CD14-positive monocyte (primary cell): ENCODE data around the gene OR1C1. TPM values are rescaled to one million over a fixed set of nuclear protein-coding genes. Genes with fewer than 3 reads are reported as not detected.
"Not testable (repeated sequence)": the region's sequence is repeated elsewhere in the genome, so short reads cannot be mapped to it uniquely, and the experiment has no call there.

Experiments used
- DNase-seq, 3 donors: peaks; one replicate each; pipeline ENCODE4 v3.0.0-alpha.2; 2011 to 2022
- H2AFZ ChIP-seq: 2 replicates; pipeline ENCODE4 v1.6.0; 2012; ENCODE audit warnings: mild to moderate bottlenecking, low read depth, low read length, inconsistent platforms; ENCODE audit not compliant: insufficient read depth, poor library complexity, severe bottlenecking
- H3K27ac ChIP-seq, 2 donors: 1 replicate in 1 of 2; 2 replicates in 1 of 2; pipeline ENCODE4 v1.5.1; 2012 to 2013; ENCODE audit warnings: low read length in 2 of 2, control low read depth in 1 of 2, inconsistent platforms in 1 of 2, low read depth in 1 of 2, mild to moderate bottlenecking in 1 of 2
- H3K27me3 ChIP-seq, 2 donors: one replicate each; pipeline versions ENCODE4 v1.6.0 to v1.6.1; 2011 to 2013; ENCODE audit warnings: low read length in 2 of 2; ENCODE audit not compliant: control insufficient read depth in 2 of 2, insufficient read depth in 2 of 2
- H3K36me3 ChIP-seq, 2 donors: replicated peaks in 1 of 2; 1 replicate in 1 of 2; 2 replicates in 1 of 2; pipeline versions ENCODE4 v1.5.1 to v1.6.1; 2012 to 2013; ENCODE audit warnings: low read length in 2 of 2, control low read depth in 1 of 2, inconsistent platforms in 1 of 2, mild to moderate bottlenecking in 1 of 2; ENCODE audit not compliant: insufficient read depth in 2 of 2, control insufficient read depth in 1 of 2
- H3K4me1 ChIP-seq, 2 donors: 1 replicate in 1 of 2; 2 replicates in 1 of 2; pipeline versions ENCODE4 v1.5.1 to v1.6.1; 2012 to 2013; ENCODE audit warnings: low read length in 2 of 2, control low read depth in 1 of 2, inconsistent platforms in 1 of 2, mild to moderate bottlenecking in 1 of 2, moderate library complexity in 1 of 2; ENCODE audit not compliant: insufficient read depth in 2 of 2, control insufficient read depth in 1 of 2
- H3K4me2 ChIP-seq: replicated peaks from 2 replicates; pipeline ENCODE3; 2012; ENCODE audit warnings: low read length, moderate library complexity, mild to moderate bottlenecking; ENCODE audit not compliant: poor library complexity, severe bottlenecking; ENCODE audit errors: extremely low read depth
- H3K4me3 ChIP-seq, 3 experiments: fragments of 200-600 bp in 1 of 3; sonication (generic) in 1 of 3; replicated peaks in 1 of 3; 1 replicate in 2 of 3; 2 replicates in 1 of 3; pipeline ENCODE4 v1.5.1; 2011 to 2013; ENCODE audit warnings: low read length in 3 of 3, mild to moderate bottlenecking in 3 of 3, control low read depth in 2 of 3, low read depth in 2 of 3, inconsistent platforms in 1 of 3, moderate library complexity in 1 of 3
- H3K79me2 ChIP-seq: 2 replicates; pipeline ENCODE4 v1.6.0; 2012; ENCODE audit warnings: mild to moderate bottlenecking, control low read depth, inconsistent platforms, low read length, moderate library complexity; ENCODE audit not compliant: insufficient read depth
- H3K9ac ChIP-seq: 2 replicates; pipeline ENCODE4 v1.6.0; 2017; ENCODE audit warnings: low read length, mild to moderate bottlenecking; ENCODE audit not compliant: insufficient read depth, poor library complexity, severe bottlenecking
- H3K9me3 ChIP-seq, 2 donors: replicated peaks in 1 of 2; 1 replicate in 1 of 2; 2 replicates in 1 of 2; pipeline versions ENCODE4 v1.5.1 to v1.6.1; 2012 to 2013; ENCODE audit warnings: low read length in 2 of 2, control low read depth in 1 of 2; ENCODE audit not compliant: control insufficient read depth in 1 of 2, insufficient read depth in 1 of 2
- H4K20me1 ChIP-seq: 2 replicates; pipeline ENCODE4 v1.6.0; 2012; ENCODE audit warnings: mild to moderate bottlenecking, low read length, control low read depth, moderate library complexity; ENCODE audit not compliant: insufficient read depth
- H3K27ac Mint-ChIP-seq, 7 donors: one replicate each; pipeline ENCODE4 v1.8.0; 2020; ENCODE audit warnings: mild to moderate bottlenecking in 7 of 7, mixed read lengths in 7 of 7, moderate library complexity in 6 of 7, inconsistent platforms in 2 of 7
- H3K27me3 Mint-ChIP-seq, 3 donors: one replicate each; pipeline ENCODE4 v1.8.0; 2021 to 2022; ENCODE audit warnings: low read depth in 3 of 3, mild to moderate bottlenecking in 3 of 3, mixed read lengths in 3 of 3, moderate library complexity in 3 of 3, inconsistent platforms in 1 of 3
- H3K36me3 Mint-ChIP-seq, 2 donors: one replicate each; pipeline ENCODE4 v1.8.0; 2020; ENCODE audit warnings: mixed read lengths in 2 of 2, inconsistent platforms in 1 of 2, mild to moderate bottlenecking in 1 of 2
- H3K4me1 Mint-ChIP-seq: one replicate; pipeline ENCODE4 v1.8.0; 2020; ENCODE audit warnings: mild to moderate bottlenecking, mixed read lengths
- H3K4me3 Mint-ChIP-seq, 2 donors: one replicate each; pipeline ENCODE4 v1.8.0; 2020; ENCODE audit warnings: mild to moderate bottlenecking in 2 of 2, mixed read lengths in 2 of 2, moderate library complexity in 1 of 2
- H3K9me3 Mint-ChIP-seq, 7 donors: one replicate each; pipeline ENCODE4 v1.8.0; 2020 to 2022; ENCODE audit warnings: mixed read lengths in 7 of 7, mild to moderate bottlenecking in 6 of 7, moderate library complexity in 6 of 7, inconsistent platforms in 2 of 7
- CTCF ChIP-seq: fragments of 200-600 bp; IDR thresholded peaks from one replicate; pipeline ENCODE4 v1.8.0; 2022; ENCODE audit warnings: antibody characterized with exemption, mild to moderate bottlenecking
- WGBS: methylation state at CpG from one replicate; pipeline ENCODE4 v1.1.5; 2013; ENCODE audit warnings: missing lambda C conversion rate; ENCODE audit not compliant: insufficient coverage; 5-methylcytosine and 5-hydroxymethylcytosine counted together
- intact Hi-C, 2 donors: fragments of 100-400 bp; cut with micrococcal nuclease; formaldehyde crosslinking; loops; one replicate each; pipeline versions ENCODE4 v1.15.0 to v1.15.1; 2023
- polyA plus RNA-seq, 3 donors: library from polyadenylated mRNA; depleted of rRNA in 1 of 3; unstranded in 2 of 3; stranded (reverse) in 1 of 3; fragments of 300-500 nt in 2 of 3; fragments of >200 nt in 1 of 3; fragmentation: Illumina TruSeq in 2 of 3; gene quantifications; 1 replicate in 2 of 3; 2 replicates in 1 of 3; pipeline ENCODE4 v1.2.3, GENCODE V29; 2012 to 2021

The OR1C1 gene
- polyA plus RNA-seq, 3 donors: not detected

- TF ChIP-seq CTCF: no peak
- Mint-ChIP-seq H3K36me3 (no peaks in the 10 kb centered on the region), H3K27ac (no peak overlapping the region)
Observed at GRCh38 chr1:247747616-247748015, 12.7 kb downstream of the OR1C1 start.

GRCh38 chr1:247746391-247746935, 13.9 kb downstream of the OR1C1 start:
- Mint-ChIP-seq H3K27me3 (no peaks in the 10 kb centered on the region), H3K9me3 (peaks cover 0 to 20% (median 7%) of the 10 kb centered on the region in 7 donors), H3K4me3 (no peak overlapping the region), H3K4me1 (no peaks in the 10 kb centered on the region), H3K27ac (no peak overlapping the region), H3K36me3 (no peaks in the 10 kb centered on the region)
- Histone ChIP-seq H2AFZ (no peak overlapping the region), H3K27ac (no peak overlapping the region), H3K4me1 (no peaks in the 10 kb centered on the region), H3K79me2 (no peaks in the 10 kb centered on the region), H3K4me3 (no peak overlapping the region), H4K20me1 (no peaks in the 10 kb centered on the region), H3K9me3 (peaks cover 14 to 15% of the 10 kb centered on the region in 2 donors), H3K9ac (no peak overlapping the region), H3K36me3 (no peaks in the 10 kb centered on the region), H3K27me3 (no peaks in the 10 kb centered on the region), H3K4me2 (no peak overlapping the region)
- no peak for TF ChIP-seq CTCF
- no peak for DNase-seq
- WGBS: 100% methylated on average over 1 of the region's 3 CpGs
- intact Hi-C loops: no loop called here

More at GRCh38 chr1:247747616-247748015, 12.7 kb downstream of the OR1C1 start:
- H2AFZ ChIP-seq: no peak overlapping the region
- no peak overlapping the region for H3K4me2 ChIP-seq
- no peak overlapping the region for H3K9ac ChIP-seq
- H3K79me2 ChIP-seq: no peaks in the 10 kb centered on the region
- intact Hi-C loops: no loop called here
- Mint-ChIP-seq H3K9me3 (peaks cover 0 to 20% (median 8%) of the 10 kb centered on the region in 7 donors), H3K4me3 (no peak overlapping the region), H3K4me1 (no peaks in the 10 kb centered on the region), H3K27me3 (no peaks in the 10 kb centered on the region)
- no peaks in the 10 kb centered on the region for H3K36me3 ChIP-seq
- H3K4me3 ChIP-seq: no peak overlapping the region
- WGBS: 100% methylated on average over 4 of the region's 7 CpGs
- peaks cover 14 to 15% of the 10 kb centered on the region in 2 donors for H3K9me3 ChIP-seq
- H3K27ac ChIP-seq: no peak overlapping the region
- no peak for DNase-seq
- H3K4me1 ChIP-seq: no peaks in the 10 kb centered on the region
- H4K20me1 ChIP-seq: no peaks in the 10 kb centered on the region
- H3K27me3 ChIP-seq: no peaks in the 10 kb centered on the region

- H3K4me1 ChIP-seq, DNase-seq, H3K27me3 ChIP-seq, H3K36me3 Mint-ChIP-seq, H3K4me1 Mint-ChIP-seq, H3K9me3 ChIP-seq, intact Hi-C loops, H2AFZ ChIP-seq, H3K4me2 ChIP-seq, H3K27ac ChIP-seq, H3K4me3 Mint-ChIP-seq, H3K36me3 ChIP-seq, H3K9ac ChIP-seq, H3K79me2 ChIP-seq, H3K27me3 Mint-ChIP-seq, H4K20me1 ChIP-seq, H3K27ac Mint-ChIP-seq, H3K4me3 ChIP-seq, H3K9me3 Mint-ChIP-seq: not testable (repeated sequence)
- WGBS: no CpG with 5 or more reads among the region's 3 CpGs
Observed at GRCh38 chr1:247742215-247742760, 18.1 kb downstream of the OR1C1 start.
